Glutamatergic neuron (in vitro differentiated cells): ENCODE measurements around the gene UBE2D2. TPM values are rescaled to one million over a fixed set of nuclear protein-coding genes. Genes with fewer than 3 reads are reported as not detected.
A peak's percentile ranks its signal among the peaks of the same experiment; 100 is the strongest.

ENCODE experiments used
- DNase-seq: peaks from one replicate; pipeline ENCODE4 v3.0.0; 2022
- H3K27ac Mint-ChIP-seq: one replicate; pipeline ENCODE4 v1.8.0; 2020; ENCODE audit warnings: mild to moderate bottlenecking, mixed read lengths, inconsistent platforms; ENCODE audit not compliant: unreplicated experiment
- H3K27me3 Mint-ChIP-seq: one replicate; pipeline ENCODE4 v1.8.0; 2020; ENCODE audit warnings: mild to moderate bottlenecking, moderate library complexity, mixed read lengths, inconsistent platforms; ENCODE audit not compliant: unreplicated experiment
- H3K36me3 Mint-ChIP-seq: one replicate; pipeline ENCODE4 v1.8.0; 2020; ENCODE audit warnings: mild to moderate bottlenecking, mixed read lengths, inconsistent platforms; ENCODE audit not compliant: unreplicated experiment
- H3K4me1 Mint-ChIP-seq: one replicate; pipeline ENCODE4 v1.8.0; 2020; ENCODE audit warnings: mild to moderate bottlenecking, low read depth, mixed read lengths, inconsistent platforms; ENCODE audit not compliant: unreplicated experiment
- H3K4me3 Mint-ChIP-seq: one replicate; pipeline ENCODE4 v1.8.0; 2020; ENCODE audit warnings: mild to moderate bottlenecking, mixed read lengths, inconsistent platforms; ENCODE audit not compliant: unreplicated experiment
- H3K9me3 Mint-ChIP-seq: one replicate; pipeline ENCODE4 v1.8.0; 2020; ENCODE audit warnings: mild to moderate bottlenecking, moderate library complexity, mixed read lengths, inconsistent platforms; ENCODE audit not compliant: unreplicated experiment
- total RNA-seq: library from RNA; stranded (reverse); fragmentation: NEBNext Ultra II Directional; extraction: Animal tissue kit (Norgen Biotek cat#: 25700); gene quantifications from one replicate; pipeline ENCODE4 v1.2.1, GENCODE V29; 2021; ENCODE audit not compliant: unreplicated experiment
- TF ChIP-seq, protein P1 (sequence below): fragments of 200-600 bp; sonication (generic); IDR thresholded peaks from one replicate; pipeline ENCODE4 v1.5.0; 2021; ENCODE audit not compliant: partially characterized antibody, unreplicated experiment

The UBE2D2 gene
- total RNA-seq, 1 donor from 2014 or later = 188 TPM

DNA sequence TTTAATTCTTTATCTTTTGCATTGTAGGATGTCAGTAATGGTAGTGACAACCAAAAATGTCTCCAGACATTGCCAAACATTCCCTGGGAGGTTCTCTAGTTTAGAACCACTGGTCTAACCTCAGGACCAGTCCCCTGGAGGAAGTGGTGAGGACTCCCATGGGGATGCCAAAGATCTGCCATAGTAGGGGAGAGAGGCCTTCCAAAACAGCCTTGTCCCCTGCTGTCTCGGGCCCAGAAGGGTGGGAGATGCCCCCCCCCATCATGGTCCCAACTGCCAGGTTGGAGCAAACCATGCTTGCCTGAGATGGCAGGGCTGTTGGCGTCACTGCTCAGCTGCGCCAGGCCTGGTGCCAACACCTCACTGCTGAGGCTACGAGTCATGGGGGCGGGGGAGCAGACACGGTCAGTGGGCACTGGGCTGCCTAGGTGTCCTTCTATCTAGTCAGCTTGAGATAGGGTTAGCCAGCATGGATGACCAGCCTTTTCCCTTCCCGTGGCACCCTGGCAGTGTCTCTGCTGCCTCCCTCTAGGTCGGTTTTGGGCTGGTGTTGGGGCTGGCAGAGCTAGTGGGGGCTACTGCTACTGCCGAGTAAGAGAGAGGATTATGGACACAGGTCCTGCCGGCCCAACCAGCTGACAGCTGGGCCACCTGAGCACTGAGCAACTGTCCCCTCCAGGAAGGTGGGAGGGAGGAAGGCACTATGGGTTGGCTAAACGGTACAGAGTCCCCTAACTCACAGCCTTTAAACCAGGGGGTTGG lies 78.7 kb downstream of the UBE2D2 start:
- no peak for DNase-seq
- peaks cover 69% of the 10 kb centered on the region for H3K4me1 Mint-ChIP-seq
- peak overlapping the region; percentile 90 for H3K4me3 Mint-ChIP-seq
- H3K27me3 Mint-ChIP-seq = peaks cover 14% of the 10 kb centered on the region
- H3K9me3 Mint-ChIP-seq = peaks cover 26% of the 10 kb centered on the region
- TF ChIP-seq, protein P1, sequence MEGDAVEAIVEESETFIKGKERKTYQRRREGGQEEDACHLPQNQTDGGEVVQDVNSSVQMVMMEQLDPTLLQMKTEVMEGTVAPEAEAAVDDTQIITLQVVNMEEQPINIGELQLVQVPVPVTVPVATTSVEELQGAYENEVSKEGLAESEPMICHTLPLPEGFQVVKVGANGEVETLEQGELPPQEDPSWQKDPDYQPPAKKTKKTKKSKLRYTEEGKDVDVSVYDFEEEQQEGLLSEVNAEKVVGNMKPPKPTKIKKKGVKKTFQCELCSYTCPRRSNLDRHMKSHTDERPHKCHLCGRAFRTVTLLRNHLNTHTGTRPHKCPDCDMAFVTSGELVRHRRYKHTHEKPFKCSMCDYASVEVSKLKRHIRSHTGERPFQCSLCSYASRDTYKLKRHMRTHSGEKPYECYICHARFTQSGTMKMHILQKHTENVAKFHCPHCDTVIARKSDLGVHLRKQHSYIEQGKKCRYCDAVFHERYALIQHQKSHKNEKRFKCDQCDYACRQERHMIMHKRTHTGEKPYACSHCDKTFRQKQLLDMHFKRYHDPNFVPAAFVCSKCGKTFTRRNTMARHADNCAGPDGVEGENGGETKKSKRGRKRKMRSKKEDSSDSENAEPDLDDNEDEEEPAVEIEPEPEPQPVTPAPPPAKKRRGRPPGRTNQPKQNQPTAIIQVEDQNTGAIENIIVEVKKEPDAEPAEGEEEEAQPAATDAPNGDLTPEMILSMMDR = no peak
- H3K36me3 Mint-ChIP-seq = no peaks in the 10 kb centered on the region
- H3K27ac Mint-ChIP-seq = peak overlapping the region; percentile 100

DNA sequence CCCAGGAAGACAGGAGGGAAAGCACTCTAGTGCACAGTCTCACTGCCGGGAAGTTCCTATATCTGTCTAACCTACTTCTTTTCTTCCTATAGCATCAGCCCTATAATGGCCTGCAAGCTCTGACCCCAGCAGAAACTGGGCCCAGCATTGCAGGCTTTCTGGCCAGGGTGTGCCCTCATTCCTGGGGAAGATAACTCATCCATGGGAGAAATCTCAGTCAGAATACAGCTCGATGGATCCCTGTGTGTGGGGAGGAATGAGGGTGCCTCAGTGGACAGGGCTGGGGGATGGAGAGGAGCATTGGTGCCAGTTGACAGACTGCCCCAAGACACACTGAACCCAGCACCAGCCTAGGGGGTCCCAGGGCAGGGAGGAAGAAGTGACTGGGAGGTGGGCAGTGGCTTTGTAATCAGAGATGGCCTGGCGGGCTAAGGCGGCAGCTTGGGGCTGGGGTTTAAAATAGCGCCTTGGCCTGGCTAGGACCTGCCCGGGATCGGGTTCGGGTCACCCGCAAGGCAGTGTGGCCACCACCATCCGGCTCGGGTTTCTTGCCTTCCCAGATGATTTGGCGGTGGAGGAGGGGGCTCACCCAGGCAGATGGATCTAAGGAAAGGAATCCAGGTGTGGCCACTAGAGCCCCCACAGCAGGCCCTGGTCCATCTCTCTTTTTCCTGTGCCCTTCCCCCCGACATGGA lies 79.4 kb downstream of the UBE2D2 start:
- H3K4me1 Mint-ChIP-seq = peaks cover 70% of the 10 kb centered on the region
- H3K27ac Mint-ChIP-seq = peak overlapping the region; percentile 100
- peaks cover 14% of the 10 kb centered on the region for H3K27me3 Mint-ChIP-seq
- peaks cover 29% of the 10 kb centered on the region for H3K9me3 Mint-ChIP-seq
- peak overlapping the region; percentile 42 for H3K4me3 Mint-ChIP-seq
- DNase-seq = no peak
- TF ChIP-seq, protein P1 = no peak
- H3K36me3 Mint-ChIP-seq = no peaks in the 10 kb centered on the region

DNA sequence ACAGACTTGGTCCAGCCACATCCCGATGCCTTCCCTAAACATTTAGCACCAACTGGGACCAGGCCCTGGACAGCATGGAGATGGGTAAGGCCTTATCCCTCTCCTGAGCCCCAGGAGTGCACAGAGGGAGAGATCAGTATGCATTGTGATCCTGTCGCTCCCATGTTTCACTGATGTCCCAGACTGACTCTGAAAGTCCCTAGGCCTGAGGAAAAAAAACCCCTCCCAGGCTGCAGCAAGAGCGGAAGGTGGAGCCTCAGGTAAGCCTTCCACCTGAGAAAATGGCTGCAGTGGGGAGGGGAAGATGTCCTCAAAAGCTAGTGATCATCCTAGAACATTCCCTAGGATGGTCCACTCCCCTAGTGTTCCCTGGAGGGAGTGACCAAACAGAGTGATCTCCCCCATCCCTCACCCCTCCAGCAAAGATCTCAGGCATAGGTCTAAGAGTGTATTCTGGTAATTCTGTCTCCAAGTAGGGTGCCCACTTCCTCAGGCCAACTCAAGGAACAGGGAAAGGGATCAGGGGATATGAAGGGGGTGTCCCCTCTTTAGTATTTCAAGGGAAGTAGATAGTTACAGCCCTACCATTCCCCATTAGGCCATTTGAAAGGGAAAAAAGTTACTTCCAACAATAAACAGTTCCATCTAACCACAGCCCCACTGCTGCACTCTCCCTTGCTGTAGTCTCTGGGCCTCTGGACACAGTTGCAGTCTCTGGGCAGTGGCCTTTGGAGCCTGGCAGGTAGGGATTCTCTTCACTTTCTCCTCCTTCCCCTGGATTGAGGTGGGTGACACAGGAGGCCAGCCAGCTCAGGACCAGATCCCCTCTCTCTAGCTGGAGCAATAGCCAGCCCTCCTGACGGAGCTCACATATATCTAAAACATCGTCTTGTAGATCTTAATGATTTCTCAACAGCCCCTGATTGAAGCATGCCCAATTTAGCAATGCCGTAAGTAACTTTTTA lies 80.3 kb downstream of the UBE2D2 start:
- no peaks in the 10 kb centered on the region for H3K36me3 Mint-ChIP-seq
- DNase-seq = no peak
- H3K9me3 Mint-ChIP-seq = peaks cover 25% of the 10 kb centered on the region
- no peak overlapping the region for H3K27ac Mint-ChIP-seq
- TF ChIP-seq, protein P1 = no peak
- H3K4me3 Mint-ChIP-seq = peak overlapping the region; percentile 31
- peaks cover 66% of the 10 kb centered on the region for H3K4me1 Mint-ChIP-seq
- peaks cover 9% of the 10 kb centered on the region for H3K27me3 Mint-ChIP-seq

DNA sequence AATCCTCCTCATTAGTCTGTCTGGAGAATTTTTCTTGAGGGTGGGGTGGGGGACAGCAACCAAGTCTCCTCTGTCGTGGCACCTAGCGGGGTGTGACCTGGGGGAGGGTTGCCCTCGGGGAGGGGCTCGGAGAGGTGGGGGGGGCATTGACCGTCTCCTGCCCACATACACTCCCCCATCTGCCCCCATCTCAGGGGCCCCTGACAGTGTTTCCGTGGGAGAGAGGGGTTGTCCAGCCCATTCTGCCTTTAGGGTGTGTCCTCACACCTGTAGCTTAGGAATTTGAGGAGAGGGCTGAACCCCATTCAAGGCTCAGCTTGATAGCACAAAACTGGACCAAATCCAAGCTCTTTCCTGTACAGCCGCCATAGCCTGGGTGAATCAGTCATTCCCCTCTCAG lies 81.1 kb downstream of the UBE2D2 start:
- peak overlapping the region; percentile 31 for H3K4me3 Mint-ChIP-seq

More for the DNA sequence above, 81.1 kb downstream of the UBE2D2 start:
- H3K4me1 Mint-ChIP-seq = peaks cover 63% of the 10 kb centered on the region
- H3K9me3 Mint-ChIP-seq = peaks cover 29% of the 10 kb centered on the region
- TF ChIP-seq, protein P1 = no peak
- no peak for DNase-seq
- H3K27me3 Mint-ChIP-seq = peaks cover 11% of the 10 kb centered on the region
- no peaks in the 10 kb centered on the region for H3K36me3 Mint-ChIP-seq
- H3K27ac Mint-ChIP-seq = no peak overlapping the region
